Measurements from ENCODE around the gene NOL3. TPM values are rescaled to one million over a fixed set of nuclear protein-coding genes. Genes with fewer than 3 reads are reported as not detected.

NOL3 gene
- total and polyA plus RNA-seq, 2 of the 13 experiments (the other 11 are each of a cell fraction or from before 2014, with no cell fraction given): 5.7 to 20.5 TPM

DNA sequence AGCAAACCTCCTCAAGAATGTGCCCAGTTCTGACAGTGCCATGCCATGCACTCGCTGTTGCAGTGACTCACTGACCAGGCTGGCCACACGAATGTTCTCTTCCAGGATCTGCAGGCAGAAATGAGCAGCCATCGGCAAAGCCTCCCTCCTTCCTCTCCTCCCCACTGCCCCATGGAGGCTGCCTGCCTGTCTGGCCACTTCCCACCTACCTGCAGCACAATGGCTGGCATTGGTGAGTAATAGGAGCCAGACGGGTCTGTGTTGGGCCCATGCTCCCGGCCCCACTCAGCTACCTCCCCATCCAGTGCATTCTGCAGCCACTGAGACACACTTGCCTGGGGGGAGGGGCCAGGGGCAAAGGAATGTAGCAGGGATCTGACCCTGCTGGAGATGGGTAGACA, 16.2 kb downstream of the NOL3 start (continued):
- 0 out of 2 replicates have a peak, but pooled peaks have one; percentile 21 for TF ChIP-seq ZNF605 (CRISPR knock-in tag; IDR thresholded peaks at IDR 0.05)

DNA sequence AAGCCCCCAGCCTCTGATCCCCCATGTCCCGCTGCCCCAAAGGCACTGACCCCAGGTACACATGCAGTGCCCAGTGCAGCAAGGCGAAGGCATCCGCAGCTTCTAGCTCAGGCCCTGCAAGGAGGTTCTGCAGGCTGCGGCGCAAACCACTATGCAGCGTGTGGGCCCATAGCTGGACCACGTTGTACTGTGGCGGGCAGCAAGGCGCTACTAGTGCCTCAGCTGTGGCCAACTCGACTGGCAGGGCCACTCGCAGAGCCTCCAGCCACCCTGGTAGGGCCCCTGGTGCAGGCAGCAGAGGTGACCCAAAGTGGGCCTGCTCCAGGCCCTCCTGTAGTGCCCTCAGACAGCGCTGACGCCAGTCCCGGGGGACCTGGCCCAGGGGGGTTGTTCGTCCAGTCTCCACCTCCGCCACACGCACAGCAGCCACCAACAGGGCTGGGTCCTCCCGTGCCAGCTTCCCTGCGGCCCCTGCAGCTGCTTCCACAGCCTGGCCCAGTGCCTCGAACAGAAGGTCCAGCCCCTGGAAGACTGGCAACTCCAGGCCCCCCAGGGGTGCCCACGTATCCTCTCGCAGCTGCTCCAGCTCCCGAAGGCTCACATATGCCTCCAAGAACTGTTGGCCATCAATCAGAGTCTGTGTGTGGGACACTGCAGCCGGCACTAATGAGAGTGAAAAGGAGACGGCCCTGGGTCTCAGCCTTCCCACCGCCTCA, 17.0 kb downstream of the NOL3 start:
- intact Hi-C loops (cut with micrococcal nuclease; ENCODE audit: unreplicated experiment): loop anchor here (5.0 kb wide), 1 partner anchor 40 kb away; the partner anchor contains the start of gene TMEM208
- H3K4me1 ChIP-seq (ENCODE audit: insufficient read depth, low read length): peaks cover 61% of the 10 kb centered on the region
- H3K4me2 ChIP-seq (ENCODE audit: low read depth, low read length): no peak overlapping the region
- FAIRE-seq (no peak), ATAC-seq (no peak), DNase-seq (ENCODE audit: low spot score) (no peak)
- H3K4me3 ChIP-seq (replicated peaks in 1 of 3; ENCODE audit: insufficient read depth in 1 of 3, low read depth in 2 of 3, low read length in 3 of 3): no peak overlapping the region
- no peak overlapping the region for H2AFZ ChIP-seq (ENCODE audit: low read length)
- no peaks in the 10 kb centered on the region for H3K9me3 ChIP-seq (ENCODE audit: low read length)
- H3K9ac ChIP-seq (ENCODE audit: insufficient read depth, low read depth, low read length): no peak overlapping the region
- no peaks in the 10 kb centered on the region for H3K36me3 ChIP-seq (replicated peaks in 1 of 2; ENCODE audit: control insufficient read depth in 1 of 2, insufficient read depth in 2 of 2, low read length in 2 of 2)
- H3K27me3 ChIP-seq (ENCODE audit: control insufficient read depth in 1 of 2, insufficient read depth in 2 of 2, low read length in 2 of 2): peaks cover 7 to 10% of the 10 kb centered on the region in 2 experiments; a peak in 2 of 5 replicates
- no TSS peak for BruUV-seq (replicated peaks)
- H3K27ac ChIP-seq (ENCODE audit: extremely low read length, insufficient read depth, low read length): no peak overlapping the region
- H3K79me2 ChIP-seq (ENCODE audit: insufficient read depth, low read length): peaks cover 3% of the 10 kb centered on the region
- H4K20me1 ChIP-seq (ENCODE audit: insufficient read depth, low read length): no peaks in the 10 kb centered on the region; the same call in 1 of the 2 replicates
- 51% methylated on average over 13 of the region's 26 CpGs for WGBS (ENCODE audit: low lambda C conversion rate)
- in situ Hi-C loops (cut with HindIII; ENCODE audit: extremely low pct_ligation_motif_present, low pct_unique_long_range_greater_than_20kb): loop anchor here (5.0 kb wide), 1 partner anchor 210 kb away; no protein-coding TSS in a partner anchor
- ChIA-PET CTCF (ENCODE audit: low intra/inter-chr PET ratio, low total read pairs) (interaction anchor here (2.5 kb wide), 1 partner anchor 13 kb away, joined by 5 read pairs; no protein-coding TSS in a partner anchor), POLR2A (interaction anchor here (1.0 kb wide), 1 partner anchor 17 kb away, joined by 3 read pairs; the partner anchor contains the start of gene NOL3)
- TF ChIP-seq, protein P1, sequence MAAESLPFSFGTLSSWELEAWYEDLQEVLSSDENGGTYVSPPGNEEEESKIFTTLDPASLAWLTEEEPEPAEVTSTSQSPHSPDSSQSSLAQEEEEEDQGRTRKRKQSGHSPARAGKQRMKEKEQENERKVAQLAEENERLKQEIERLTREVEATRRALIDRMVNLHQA (CRISPR knock-in tag; IDR thresholded peaks at IDR 0.05): no peak
- TF ChIP-seq ZFY (CRISPR knock-in tag; IDR thresholded peaks at IDR 0.05) (no peak), ARID3A (IDR thresholded peaks at IDR 0.05; ENCODE audit: low read depth, low read length) (no peak), HNRNPLL (IDR thresholded peaks at IDR 0.05; ENCODE audit: low read depth, low read length, poor library complexity, severe bottlenecking) (no peak), MAF1 (CRISPR knock-in tag; IDR thresholded peaks at IDR 0.05; ENCODE audit: borderline replicate concordance) (no peak), ZNF281 (CRISPR knock-in tag; IDR thresholded peaks at IDR 0.05; ENCODE audit: borderline replicate concordance) (no peak), ZNF484 (CRISPR knock-in tag; IDR thresholded peaks at IDR 0.05; ENCODE audit: borderline replicate concordance, low read depth) (no peak)
- TF ChIP-seq, protein P2, sequence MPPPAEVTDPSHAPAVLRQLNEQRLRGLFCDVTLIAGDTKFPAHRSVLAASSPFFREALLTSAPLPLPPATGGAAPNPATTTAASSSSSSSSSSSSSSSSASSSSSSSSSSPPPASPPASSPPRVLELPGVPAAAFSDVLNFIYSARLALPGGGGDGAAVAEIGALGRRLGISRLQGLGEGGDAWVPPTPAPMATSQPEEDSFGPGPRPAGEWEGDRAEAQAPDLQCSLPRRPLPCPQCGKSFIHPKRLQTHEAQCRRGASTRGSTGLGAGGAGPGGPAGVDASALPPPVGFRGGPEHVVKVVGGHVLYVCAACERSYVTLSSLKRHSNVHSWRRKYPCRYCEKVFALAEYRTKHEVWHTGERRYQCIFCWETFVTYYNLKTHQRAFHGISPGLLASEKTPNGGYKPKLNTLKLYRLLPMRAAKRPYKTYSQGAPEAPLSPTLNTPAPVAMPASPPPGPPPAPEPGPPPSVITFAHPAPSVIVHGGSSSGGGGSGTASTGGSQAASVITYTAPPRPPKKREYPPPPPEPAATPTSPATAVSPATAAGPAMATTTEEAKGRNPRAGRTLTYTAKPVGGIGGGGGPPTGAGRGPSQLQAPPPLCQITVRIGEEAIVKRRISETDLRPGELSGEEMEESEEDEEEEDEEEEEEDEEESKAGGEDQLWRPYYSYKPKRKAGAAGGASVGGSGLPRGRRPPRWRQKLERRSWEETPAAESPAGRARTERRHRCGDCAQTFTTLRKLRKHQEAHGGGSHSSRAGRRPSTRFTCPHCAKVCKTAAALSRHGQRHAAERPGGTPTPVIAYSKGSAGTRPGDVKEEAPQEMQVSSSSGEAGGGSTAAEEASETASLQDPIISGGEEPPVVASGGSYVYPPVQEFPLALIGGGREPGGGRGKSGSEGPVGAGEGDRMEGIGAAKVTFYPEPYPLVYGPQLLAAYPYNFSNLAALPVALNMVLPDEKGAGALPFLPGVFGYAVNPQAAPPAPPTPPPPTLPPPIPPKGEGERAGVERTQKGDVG (CRISPR knock-in tag; IDR thresholded peaks at IDR 0.05; ENCODE audit: borderline replicate concordance): no peak
